ENCODE results near the gene FALEC.

DNA sequence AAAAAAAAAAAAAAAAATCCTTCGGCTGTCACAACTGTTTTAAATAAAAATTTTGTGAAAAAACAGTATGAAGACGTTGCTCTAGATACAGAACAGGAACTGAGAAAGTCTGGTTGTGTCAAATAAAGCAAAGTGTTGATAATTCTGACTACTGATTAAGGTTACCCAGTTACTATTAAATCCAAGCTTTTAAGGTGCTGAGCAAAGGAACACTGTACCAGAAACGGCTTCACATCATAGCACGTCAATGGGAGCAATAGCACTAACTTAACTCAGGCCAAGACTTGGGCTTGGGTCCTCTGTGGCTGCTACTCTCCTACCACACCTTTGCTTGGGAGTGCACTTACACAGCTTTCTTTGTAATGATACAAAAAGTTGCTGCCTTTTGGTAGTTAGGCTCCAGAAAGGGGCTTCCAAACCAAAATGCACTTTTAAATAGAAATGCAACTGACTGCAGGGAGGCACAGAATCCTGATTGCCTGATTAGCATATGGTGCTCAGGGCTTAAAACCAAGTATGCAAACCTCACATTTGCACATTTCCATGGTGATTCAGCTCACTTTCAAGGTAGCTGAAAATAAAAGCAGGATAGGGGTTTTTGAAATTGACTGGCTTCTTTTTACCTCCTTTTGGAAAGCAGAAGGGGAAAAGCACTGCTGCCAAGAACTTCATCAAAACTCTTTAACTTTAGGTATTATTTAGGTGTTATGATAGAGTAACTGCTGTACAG, 57.5 kb downstream of the FALEC start:
- no peak for TF ChIP-seq SIN3A (IDR thresholded peaks at IDR 0.05; ENCODE audit: borderline replicate concordance, insufficient read depth, low read length)
- no peak for TF ChIP-seq TAF1 (IDR thresholded peaks at IDR 0.05; ENCODE audit: borderline replicate concordance, insufficient read depth, low read length)
- no peak; the same call in 1 of the 2 replicates for TF ChIP-seq POLR2AphosphoS5 (IDR thresholded peaks at IDR 0.05; ENCODE audit: low read depth, low read length)

Measured in PFSK-1 (cell line).